ENCODE measurements around the gene DENND1C. TPM values are rescaled to one million over a fixed set of nuclear protein-coding genes. Genes with fewer than 3 reads are reported as not detected.

The DENND1C gene
- total RNA-seq, 1 experiment from 2014 or later = 3.5 TPM

- H3K4me1 Mint-ChIP-seq (ENCODE audit: low read depth, unreplicated experiment) = peaks cover 8% of the 10 kb centered on the region
- Histone ChIP-seq H3K9me3 (no peaks in the 10 kb centered on the region), H3K4me1 (no peaks in the 10 kb centered on the region), H3K4me3 (ENCODE audit: low read depth, low read length) (no peak overlapping the region), H3K36me3 (ENCODE audit: control insufficient read depth, insufficient read depth, low read length) (no peaks in the 10 kb centered on the region), H3K27me3 (replicated peaks; ENCODE audit: control insufficient read depth, insufficient read depth, low read length) (no peaks in the 10 kb centered on the region)
- no peak for TF ChIP-seq CTCF (IDR thresholded peaks at IDR 0.05; ENCODE audit: insufficient read depth in 1 of 2, low read depth in 1 of 2, low read length in 1 of 2, severe bottlenecking in 1 of 2, unreplicated experiment in 1 of 2)
- H3K4me3 Mint-ChIP-seq (ENCODE audit: unreplicated experiment) = no peak overlapping the region
- no TSS peak for BruUV-seq (replicated peaks)
- H3K36me3 Mint-ChIP-seq (ENCODE audit: insufficient read depth, unreplicated experiment) = no peaks in the 10 kb centered on the region
- no peak overlapping the region for H3K27ac Mint-ChIP-seq (ENCODE audit: unreplicated experiment)
- no peaks in the 10 kb centered on the region for H3K9me3 Mint-ChIP-seq (ENCODE audit: unreplicated experiment)
- ChIA-PET POLR2A (no interaction called here), CTCF (no interaction called here)
- intact Hi-C loops (cut with micrococcal nuclease; ENCODE audit: unreplicated experiment) = no loop called here
- no peak for DNase-seq
- H3K27me3 Mint-ChIP-seq (ENCODE audit: insufficient read depth, unreplicated experiment) = no peaks in the 10 kb centered on the region
Observed at GRCh38 chr19:6498294-6499036, 16.9 kb upstream of the DENND1C start.

- H3K36me3 Mint-ChIP-seq (ENCODE audit: insufficient read depth, unreplicated experiment) = no peaks in the 10 kb centered on the region
- no peaks in the 10 kb centered on the region for H3K9me3 Mint-ChIP-seq (ENCODE audit: unreplicated experiment)
- no peak for DNase-seq
- CTCF ChIA-PET = no interaction called here
- no peaks in the 10 kb centered on the region for H3K27me3 Mint-ChIP-seq (ENCODE audit: insufficient read depth, unreplicated experiment)
- Histone ChIP-seq H3K36me3 (ENCODE audit: control insufficient read depth, insufficient read depth, low read length) (no peaks in the 10 kb centered on the region), H3K4me1 (no peaks in the 10 kb centered on the region), H3K9me3 (no peaks in the 10 kb centered on the region), H3K27me3 (replicated peaks; ENCODE audit: control insufficient read depth, insufficient read depth, low read length) (no peaks in the 10 kb centered on the region), H3K4me3 (ENCODE audit: low read depth, low read length) (no peak overlapping the region)
- intact Hi-C loops (cut with micrococcal nuclease; ENCODE audit: unreplicated experiment) = no loop called here
- POLR2A ChIA-PET = no interaction called here
- BruUV-seq (replicated peaks) = no TSS peak
- no peak overlapping the region for H3K4me3 Mint-ChIP-seq (ENCODE audit: unreplicated experiment)
- no peak for TF ChIP-seq CTCF (IDR thresholded peaks at IDR 0.05; ENCODE audit: insufficient read depth in 1 of 2, low read depth in 1 of 2, low read length in 1 of 2, severe bottlenecking in 1 of 2, unreplicated experiment in 1 of 2)
- H3K27ac Mint-ChIP-seq (ENCODE audit: unreplicated experiment) = no peak overlapping the region
- H3K4me1 Mint-ChIP-seq (ENCODE audit: low read depth, unreplicated experiment) = peaks cover 8% of the 10 kb centered on the region
Observed at GRCh38 chr19:6495947-6496346, 14.4 kb upstream of the DENND1C start.

DNA sequence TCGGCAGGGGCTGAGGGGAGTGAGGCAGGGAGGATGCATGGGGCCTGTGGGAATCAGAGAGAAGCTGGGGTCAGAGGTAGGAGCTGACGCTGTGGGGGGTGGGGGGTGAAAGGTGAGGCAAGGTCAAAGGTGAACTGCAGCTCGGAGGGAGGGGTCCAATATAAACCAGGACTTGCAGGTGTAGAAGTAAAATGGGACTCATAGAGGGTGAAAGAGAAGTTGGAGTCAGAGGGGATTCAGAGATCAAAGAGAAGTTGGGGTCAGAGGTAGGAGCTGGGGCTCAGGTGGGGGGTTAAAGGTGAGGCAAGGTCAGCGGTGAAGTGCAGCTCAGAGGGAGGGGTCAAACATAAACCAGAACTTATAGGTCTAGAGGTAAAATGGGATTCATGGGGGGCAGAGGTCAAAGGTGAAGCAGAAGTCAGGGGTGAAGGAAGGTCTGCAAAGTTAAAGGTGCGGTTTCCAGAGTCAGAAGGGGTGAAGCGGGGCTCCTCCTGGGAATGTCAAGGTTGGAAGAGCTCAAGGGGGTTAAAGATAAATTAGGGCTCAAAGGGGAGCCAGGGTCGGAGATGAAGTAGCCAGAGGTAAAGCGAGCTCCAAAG lies 12.9 kb upstream of the DENND1C start:
- ChIA-PET CTCF (interaction anchor here (1.1 kb wide), 1 partner anchor 10 kb away, joined by 4 read pairs; no protein-coding TSS in a partner anchor), POLR2A (no interaction called here)
- DNase-seq = no peak
- H3K27me3 Mint-ChIP-seq (ENCODE audit: insufficient read depth, unreplicated experiment) = peaks cover 3% of the 10 kb centered on the region
- no peak for TF ChIP-seq CTCF (IDR thresholded peaks at IDR 0.05; ENCODE audit: insufficient read depth in 1 of 2, low read depth in 1 of 2, low read length in 1 of 2, severe bottlenecking in 1 of 2, unreplicated experiment in 1 of 2)
- H3K36me3 Mint-ChIP-seq (ENCODE audit: insufficient read depth, unreplicated experiment) = no peaks in the 10 kb centered on the region
- Histone ChIP-seq H3K9me3 (no peaks in the 10 kb centered on the region), H3K4me3 (ENCODE audit: low read depth, low read length) (no peak overlapping the region), H3K4me1 (no peaks in the 10 kb centered on the region), H3K27me3 (replicated peaks; ENCODE audit: control insufficient read depth, insufficient read depth, low read length) (no peaks in the 10 kb centered on the region), H3K36me3 (ENCODE audit: control insufficient read depth, insufficient read depth, low read length) (no peaks in the 10 kb centered on the region)
- no peak overlapping the region for H3K27ac Mint-ChIP-seq (ENCODE audit: unreplicated experiment)
- H3K4me3 Mint-ChIP-seq (ENCODE audit: unreplicated experiment) = no peak overlapping the region
- H3K4me1 Mint-ChIP-seq (ENCODE audit: low read depth, unreplicated experiment) = peaks cover 15% of the 10 kb centered on the region
- BruUV-seq (replicated peaks) = no TSS peak
- H3K9me3 Mint-ChIP-seq (ENCODE audit: unreplicated experiment) = no peaks in the 10 kb centered on the region
- intact Hi-C loops (cut with micrococcal nuclease; ENCODE audit: unreplicated experiment) = no loop called here

Data from Caco-2 (cell line).